CD4-positive, alpha-beta memory T cell (primary cell): ENCODE results near the gene NEK10. TPM values are rescaled to one million over a fixed set of nuclear protein-coding genes. Genes with fewer than 3 reads are reported as not detected.
A peak's percentile ranks its signal among the peaks of the same experiment; 100 is the strongest.
"Not testable (repeated sequence)": the region's sequence is repeated elsewhere in the genome, so short reads cannot be mapped to it uniquely, and the experiment has no call there.

ENCODE experiments used
- CTCF ChIA-PET: fragments of 350-600 bp; sonication (Branson Sonifier 250); formaldehyde crosslinking; loops from one replicate; lab custom pipeline; 2021; ENCODE audit warnings: inconsistent platforms; ENCODE audit not compliant: partially characterized antibody; lab: Charles Lee
- POLR2A ChIA-PET: fragments of 350-600 bp; sonication (Branson Sonifier 250); formaldehyde crosslinking; loops from one replicate; lab custom pipeline; 2021; ENCODE audit not compliant: partially characterized antibody; lab: Charles Lee
- DNase-seq, 5 donors: peaks; one replicate each; pipeline versions ENCODE4 v3.0.0 to v3.0.0-alpha.2; 2020 to 2022; ENCODE audit warnings: mixed read lengths in 1 of 5
- H3K27ac ChIP-seq: one replicate; pipeline ENCODE4 v1.7.0; 2013; ENCODE audit warnings: low read depth, low read length
- H3K27me3 ChIP-seq: 2 replicates; pipeline ENCODE4 v1.7.0; 2013; ENCODE audit warnings: mild to moderate bottlenecking, low read length, moderate library complexity; ENCODE audit not compliant: insufficient read depth
- H3K36me3 ChIP-seq: 2 replicates; pipeline ENCODE4 v1.7.0; 2013; ENCODE audit warnings: mild to moderate bottlenecking, low read length, moderate library complexity; ENCODE audit not compliant: insufficient read depth
- H3K4me1 ChIP-seq: 2 replicates; pipeline ENCODE4 v1.7.0; 2013; ENCODE audit warnings: mild to moderate bottlenecking, low read length, moderate library complexity; ENCODE audit not compliant: insufficient read depth
- H3K4me3 ChIP-seq, 2 donors: one replicate each; pipeline ENCODE4 v1.7.0; 2013; ENCODE audit warnings: low read length in 2 of 2, mild to moderate bottlenecking in 1 of 2
- H3K9me3 ChIP-seq, 2 donors: one replicate each; pipeline ENCODE4 v1.7.0; 2013; ENCODE audit warnings: low read length in 2 of 2, control low read depth in 1 of 2; ENCODE audit not compliant: control insufficient read depth in 1 of 2
- H3K27ac Mint-ChIP-seq, 7 donors: one replicate each; pipeline ENCODE4 v1.8.0; 2020 to 2021; ENCODE audit warnings: mixed read lengths in 7 of 7, mild to moderate bottlenecking in 6 of 7, inconsistent platforms in 3 of 7, moderate library complexity in 3 of 7
- H3K27me3 Mint-ChIP-seq, 2 donors: one replicate each; pipeline ENCODE4 v1.8.0; 2020 to 2021; ENCODE audit warnings: mixed read lengths in 2 of 2
- H3K36me3 Mint-ChIP-seq, 2 donors: one replicate each; pipeline ENCODE4 v1.8.0; 2020 to 2021; ENCODE audit warnings: mixed read lengths in 2 of 2, inconsistent platforms in 1 of 2, mild to moderate bottlenecking in 1 of 2
- H3K4me1 Mint-ChIP-seq, 4 donors: one replicate each; pipeline ENCODE4 v1.8.0; 2020 to 2021; ENCODE audit warnings: mixed read lengths in 4 of 4, mild to moderate bottlenecking in 1 of 4
- H3K4me3 Mint-ChIP-seq, 8 donors: one replicate each; pipeline ENCODE4 v1.8.0; 2020 to 2021; ENCODE audit warnings: mixed read lengths in 8 of 8, mild to moderate bottlenecking in 7 of 8, moderate library complexity in 6 of 8, inconsistent platforms in 3 of 8
- H3K9me3 Mint-ChIP-seq, 8 donors: one replicate each; pipeline ENCODE4 v1.8.0; 2020 to 2021; ENCODE audit warnings: mixed read lengths in 8 of 8, mild to moderate bottlenecking in 5 of 8, inconsistent platforms in 3 of 8, moderate library complexity in 1 of 8
- intact Hi-C: fragments of 100-400 bp; cut with micrococcal nuclease; formaldehyde crosslinking; loops from one replicate; pipeline ENCODE4 v1.15.1; 2023
- polyA plus RNA-seq, 2 donors: library from polyadenylated mRNA; unstranded; fragments of 300-500 nt; fragmentation: Illumina TruSeq; gene quantifications; one replicate each; pipeline ENCODE4 v1.2.3, GENCODE V29; 2021
- total RNA-seq, 2 experiments: library from RNA; stranded (reverse); gene quantifications; one replicate each; pipeline ENCODE4 v1.2.3, GENCODE V29; 2021

The NEK10 gene
- total and polyA plus RNA-seq, 4 experiments from 2014 or later: 0.10 to 2.7 (median 1.4) TPM; not detected in 1

DNA sequence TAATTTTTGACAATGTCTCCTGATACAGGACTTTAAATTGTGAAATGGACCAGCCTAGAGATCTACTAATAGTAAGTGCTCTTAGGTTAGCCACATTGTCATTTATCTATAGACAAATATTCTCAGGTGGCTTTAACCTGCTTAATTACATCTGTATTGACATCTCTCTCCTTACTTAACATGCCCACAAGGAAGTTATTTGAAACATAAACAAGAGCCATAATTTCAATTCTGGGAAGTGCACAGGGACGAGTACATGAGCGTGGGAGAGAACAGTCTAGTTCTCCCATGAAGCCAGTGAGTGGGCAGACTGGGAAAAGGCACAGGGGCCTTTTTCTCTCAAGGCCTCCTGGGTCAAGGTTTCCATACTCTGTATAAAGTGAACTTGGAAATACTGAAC, 54.2 kb downstream of the NEK10 start:
- H3K36me3 ChIP-seq: no peaks in the 10 kb centered on the region
- H3K27me3 ChIP-seq: no peaks in the 10 kb centered on the region
- Mint-ChIP-seq H3K36me3 (no peaks in the 10 kb centered on the region), H3K4me3 (no peak overlapping the region), H3K27ac (no peak overlapping the region), H3K9me3 (no peaks in the 10 kb centered on the region), H3K27me3 (no peaks in the 10 kb centered on the region), H3K4me1 (no peaks in the 10 kb centered on the region)
- POLR2A ChIA-PET: no interaction called here
- H3K4me3 ChIP-seq: no peak overlapping the region
- no peak for DNase-seq
- CTCF ChIA-PET: interaction anchor here (1.0 to 1.7 kb wide), 2 partner anchors 43 to 361 kb away, joined by 3 read pairs; no protein-coding TSS in a partner anchor
- intact Hi-C loops: no loop called here
- H3K9me3 ChIP-seq: no peaks in the 10 kb centered on the region
- no peaks in the 10 kb centered on the region for H3K4me1 ChIP-seq
- H3K27ac ChIP-seq: no peak overlapping the region

DNA sequence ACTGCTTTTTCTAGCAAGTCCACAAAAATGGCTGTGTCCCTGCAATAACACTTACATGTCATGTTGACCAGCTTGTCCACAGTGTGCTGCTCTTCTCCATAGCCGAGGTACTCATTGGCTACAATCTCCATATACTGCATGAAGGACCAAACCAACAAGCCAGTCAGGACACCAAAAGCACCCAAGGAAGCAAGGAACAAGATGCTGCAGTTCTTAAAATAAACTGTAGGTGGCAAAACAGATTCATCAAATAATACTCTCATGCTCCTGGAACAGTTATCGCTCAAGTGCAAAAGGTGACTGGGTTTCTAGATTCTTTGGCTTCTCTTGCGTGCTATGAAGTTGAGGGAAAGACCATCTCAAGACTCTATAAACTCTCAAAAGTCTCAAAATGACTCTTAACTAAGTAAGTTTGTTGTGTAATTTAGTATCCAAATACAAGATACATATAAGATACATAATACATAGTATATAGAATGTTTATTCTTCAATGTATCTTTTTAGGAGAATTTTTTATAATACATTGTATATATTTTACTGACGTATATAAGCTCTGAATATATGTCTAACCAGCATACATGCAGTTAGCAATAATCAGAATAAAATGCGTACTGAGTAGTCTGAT, 57.0 kb downstream of the NEK10 start:
- Histone ChIP-seq H3K4me3 (no peak overlapping the region), H3K36me3 (no peaks in the 10 kb centered on the region), H3K27ac (no peak overlapping the region), H3K4me1 (no peaks in the 10 kb centered on the region), H3K9me3 (no peaks in the 10 kb centered on the region), H3K27me3 (no peaks in the 10 kb centered on the region)
- H3K9me3 Mint-ChIP-seq: no peaks in the 10 kb centered on the region
- H3K4me3 Mint-ChIP-seq: no peak overlapping the region
- peak overlapping the region in 1 of 7 donors; percentile 5 for H3K27ac Mint-ChIP-seq
- no peaks in the 10 kb centered on the region for H3K4me1 Mint-ChIP-seq
- POLR2A ChIA-PET: no interaction called here
- no peaks in the 10 kb centered on the region for H3K36me3 Mint-ChIP-seq
- no peaks in the 10 kb centered on the region for H3K27me3 Mint-ChIP-seq
- intact Hi-C loops: loop anchor here (1.0 to 2.0 kb wide), 4 partner anchors 155 to 1015 kb away; no protein-coding TSS in a partner anchor
- CTCF ChIA-PET: interaction anchor here (0.6 to 8.5 kb wide), 9 partner anchors 10 to 374 kb away, joined by 3 to 99 read pairs (median 3); no protein-coding TSS in a partner anchor
- DNase-seq: peak in 4 of 5 donors; percentile 52 to 60 (median 59)

DNA sequence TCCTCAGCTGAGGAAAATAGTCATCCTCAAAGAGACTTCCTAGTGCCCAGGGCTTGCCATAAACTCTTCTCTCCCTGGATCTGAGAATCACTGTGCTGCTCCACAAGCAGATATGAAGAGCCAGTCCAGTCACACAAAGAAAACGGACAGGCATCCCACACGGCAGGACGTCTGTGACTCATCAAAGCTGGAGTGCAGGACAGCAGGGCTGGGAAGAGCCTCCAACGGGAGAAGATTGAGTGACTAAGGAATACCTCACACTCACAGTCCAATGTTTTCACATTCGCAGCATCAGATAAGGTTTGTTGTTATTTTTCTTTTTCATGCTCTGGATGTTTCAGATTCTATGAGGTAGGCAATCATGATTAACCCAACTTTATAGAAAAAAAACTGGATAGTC, 57.8 kb downstream of the NEK10 start:
- Histone ChIP-seq H3K9me3 (no peaks in the 10 kb centered on the region), H3K4me3 (no peak overlapping the region), H3K4me1 (no peaks in the 10 kb centered on the region), H3K27me3 (no peaks in the 10 kb centered on the region), H3K36me3 (no peaks in the 10 kb centered on the region), H3K27ac (no peak overlapping the region)
- intact Hi-C loops: no loop called here
- H3K36me3 Mint-ChIP-seq: no peaks in the 10 kb centered on the region
- ChIA-PET CTCF (interaction anchor here (0.6 to 8.5 kb wide), 6 partner anchors 12 to 374 kb away, joined by 3 to 99 read pairs (median 4); no protein-coding TSS in a partner anchor), POLR2A (no interaction called here)
- H3K27me3 Mint-ChIP-seq: no peaks in the 10 kb centered on the region
- H3K4me3 Mint-ChIP-seq: no peak overlapping the region
- no peak overlapping the region for H3K27ac Mint-ChIP-seq
- DNase-seq: no peak
- H3K4me1 Mint-ChIP-seq: no peaks in the 10 kb centered on the region
- no peaks in the 10 kb centered on the region for H3K9me3 Mint-ChIP-seq

DNA sequence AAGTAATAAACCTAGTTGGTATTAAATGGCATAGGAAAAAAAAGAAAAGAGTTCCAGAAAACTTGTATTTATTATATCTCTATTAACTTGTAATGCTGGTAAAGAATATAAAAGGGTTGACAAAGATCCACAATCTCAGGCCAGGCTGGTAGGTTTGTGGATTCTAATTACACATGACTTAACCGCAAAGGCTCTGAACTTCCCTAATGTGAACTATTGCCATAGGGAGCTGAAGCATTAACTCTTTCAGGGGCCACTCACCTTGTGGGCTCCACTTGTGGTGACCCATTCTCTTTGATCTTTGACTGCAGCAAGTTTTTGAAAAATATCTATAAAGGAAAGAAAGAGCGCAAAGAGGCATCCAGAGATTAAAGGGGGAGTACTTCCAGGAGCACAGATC, 58.5 kb downstream of the NEK10 start:
- POLR2A ChIA-PET: no interaction called here
- Mint-ChIP-seq H3K9me3 (no peaks in the 10 kb centered on the region), H3K27me3 (no peaks in the 10 kb centered on the region), H3K4me1 (no peaks in the 10 kb centered on the region), H3K36me3 (no peaks in the 10 kb centered on the region), H3K4me3 (no peak overlapping the region), H3K27ac (no peak overlapping the region)
- H3K4me1 ChIP-seq: no peaks in the 10 kb centered on the region
- DNase-seq: no peak
- H3K36me3 ChIP-seq: no peaks in the 10 kb centered on the region
- CTCF ChIA-PET: interaction anchor here (0.9 to 8.5 kb wide), 5 partner anchors 13 to 370 kb away, joined by 3 to 99 read pairs (median 5); no protein-coding TSS in a partner anchor
- H3K9me3 ChIP-seq: no peaks in the 10 kb centered on the region
- H3K4me3 ChIP-seq: no peak overlapping the region
- H3K27me3 ChIP-seq: no peaks in the 10 kb centered on the region
- H3K27ac ChIP-seq: no peak overlapping the region
- intact Hi-C loops: no loop called here

DNA sequence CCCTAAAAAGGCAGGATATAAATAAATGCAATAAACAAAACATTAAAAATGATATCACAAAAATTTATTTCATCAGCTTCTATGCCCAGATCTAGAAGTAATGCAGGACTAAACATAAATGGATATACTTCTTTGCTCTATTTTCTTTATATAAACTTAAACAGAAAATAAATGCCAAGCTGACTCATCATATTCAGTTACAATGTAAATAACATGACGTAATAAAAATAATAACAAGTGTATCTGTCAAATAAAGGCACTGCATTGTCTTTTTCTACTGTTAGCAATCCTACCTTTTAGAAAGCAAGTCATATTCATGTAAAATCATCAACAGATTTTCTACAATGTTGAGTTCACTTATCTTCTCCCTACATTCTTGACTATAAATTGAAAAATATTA, 61.6 kb downstream of the NEK10 start:
- H3K27me3 ChIP-seq: no peaks in the 10 kb centered on the region
- intact Hi-C loops: no loop called here
- no peak overlapping the region for H3K27ac ChIP-seq
- Mint-ChIP-seq H3K27ac (no peak overlapping the region), H3K9me3 (peaks cover 0 to under 1% (median 0%) of the 10 kb centered on the region in 8 donors), H3K27me3 (no peaks in the 10 kb centered on the region), H3K36me3 (peaks cover 0 to 1% of the 10 kb centered on the region in 2 donors), H3K4me3 (no peak overlapping the region), H3K4me1 (no peaks in the 10 kb centered on the region)
- H3K4me1 ChIP-seq: no peaks in the 10 kb centered on the region
- no peaks in the 10 kb centered on the region for H3K9me3 ChIP-seq
- ChIA-PET CTCF (interaction anchor here (8.5 kb wide), 1 partner anchor 373 kb away, joined by 99 read pairs; no protein-coding TSS in a partner anchor), POLR2A (no interaction called here)
- no peaks in the 10 kb centered on the region for H3K36me3 ChIP-seq
- DNase-seq: no peak
- H3K4me3 ChIP-seq: no peak overlapping the region

DNA sequence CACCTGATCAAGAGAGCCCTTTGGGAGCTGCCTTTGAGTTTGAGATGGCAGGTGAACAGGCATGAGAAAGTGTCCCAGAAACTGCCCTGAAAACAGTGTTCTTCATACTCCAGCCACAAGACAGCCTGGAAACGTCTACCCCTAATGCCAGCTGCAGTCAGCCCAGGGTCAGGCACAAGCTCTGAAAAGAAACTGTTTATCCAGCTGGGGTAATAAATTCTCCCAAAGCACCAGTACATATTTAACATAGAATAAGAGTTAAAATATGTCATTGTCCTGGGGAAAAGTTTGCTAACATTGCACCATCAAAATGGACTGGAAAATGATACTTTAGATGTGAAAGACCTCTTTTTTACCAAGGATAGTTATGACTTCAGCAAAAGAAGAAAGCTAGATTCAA, 66.3 kb downstream of the NEK10 start:
- CTCF ChIA-PET: no interaction called here

DNA sequence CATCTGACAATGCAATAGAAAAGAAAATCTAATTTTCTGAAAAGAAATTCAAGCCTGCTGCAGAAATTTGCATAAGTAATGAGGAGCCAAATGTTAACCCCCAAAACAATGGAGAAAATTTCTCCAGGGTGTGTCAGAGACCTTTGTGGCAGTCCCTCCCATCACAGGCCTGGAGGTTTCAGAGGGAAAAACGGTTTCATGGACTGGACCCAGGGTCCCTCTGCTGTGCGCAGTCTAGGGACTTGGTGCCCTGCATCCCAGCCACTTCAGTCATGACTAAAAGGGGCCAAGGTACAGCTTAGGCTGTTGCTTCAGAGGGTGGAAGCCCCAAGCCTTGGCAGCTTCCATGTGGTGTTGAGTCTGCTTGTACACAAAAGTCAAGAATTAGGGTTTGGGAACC, 70.2 kb downstream of the NEK10 start:
- intact Hi-C loops, H3K27me3 ChIP-seq, H3K4me1 ChIP-seq, CTCF ChIA-PET, POLR2A ChIA-PET, H3K36me3 ChIP-seq, H3K4me3 ChIP-seq, H3K9me3 ChIP-seq, DNase-seq, H3K4me3 Mint-ChIP-seq, H3K27ac ChIP-seq, H3K4me1 Mint-ChIP-seq, H3K27me3 Mint-ChIP-seq, H3K27ac Mint-ChIP-seq: not testable (repeated sequence)
- Mint-ChIP-seq H3K9me3 (peaks cover 2 to 30% (median 19%) of the 10 kb centered on the region in 8 donors), H3K36me3 (peaks cover 14 to 36% of the 10 kb centered on the region in 2 donors)

More for the DNA sequence above, 66.3 kb downstream of the NEK10 start:
- H3K27ac Mint-ChIP-seq: no peak overlapping the region
- POLR2A ChIA-PET: no interaction called here
- intact Hi-C loops: no loop called here
- no peaks in the 10 kb centered on the region for H3K4me1 Mint-ChIP-seq
- H3K27me3 Mint-ChIP-seq: no peaks in the 10 kb centered on the region
- H3K4me3 Mint-ChIP-seq: no peak overlapping the region
- no peak for DNase-seq
- Histone ChIP-seq H3K36me3 (no peaks in the 10 kb centered on the region), H3K27me3 (no peaks in the 10 kb centered on the region), H3K9me3 (no peaks in the 10 kb centered on the region), H3K4me3 (no peak overlapping the region), H3K27ac (no peak overlapping the region), H3K4me1 (no peaks in the 10 kb centered on the region)
- peaks cover 2 to 30% (median 19%) of the 10 kb centered on the region in 8 donors for H3K9me3 Mint-ChIP-seq
- H3K36me3 Mint-ChIP-seq: peaks cover 14 to 36% of the 10 kb centered on the region in 2 donors
